Dedifferentiated amniotic fluid mesenchymal stem cell (primary cell): ENCODE results near the gene CCDC127.

Source experiments
- DNase-seq: peaks from one replicate; pipeline ENCODE4 v3.0.0-alpha.2; 2016; ENCODE audit errors: extremely low spot score

CCDC127 gene

GRCh38 chr5:157801-158200 is 60.2 kb downstream of the CCDC127 start:
- DNase-seq = no peak

GRCh38 chr5:157126-157715 is 60.7 kb downstream of the CCDC127 start:
- DNase-seq = no peak

- DNase-seq = no peak
These were observed 61.4 kb downstream of the CCDC127 start for GRCh38 chr5:156411-157072.

GRCh38 chr5:155651-156410 is 62.1 kb downstream of the CCDC127 start:
- no peak for DNase-seq

GRCh38 chr5:154826-155225 is 63.1 kb downstream of the CCDC127 start:
- no peak for DNase-seq

GRCh38 chr5:154236-154635 is 63.7 kb downstream of the CCDC127 start:
- DNase-seq = no peak

GRCh38 chr5:153256-153655 is 64.7 kb downstream of the CCDC127 start:
- DNase-seq = peak; percentile 18

GRCh38 chr5:152077-152476 is 65.9 kb downstream of the CCDC127 start:
- no peak for DNase-seq

GRCh38 chr5:150746-151145 is 67.2 kb downstream of the CCDC127 start:
- DNase-seq = no peak

- DNase-seq = peak; percentile 37
These were observed 68.0 kb downstream of the CCDC127 start for GRCh38 chr5:149745-150485.

- DNase-seq = no peak
These were observed 70.2 kb downstream of the CCDC127 start for GRCh38 chr5:147751-148150.
